K562 (cell line): ENCODE results near the gene FPGS. TPM values are rescaled to one million over a fixed set of nuclear protein-coding genes. Genes with fewer than 3 reads are reported as not detected.

Experiments used
- ATAC-seq: fragments of 200-7000 bp; cut with Tn5 transposase; 3 replicates; pipeline ENCODE4 v1.9.1; 2020; ENCODE audit warnings: moderate library complexity
- BruUV-seq: library from RNA; stranded (reverse); fragments of 400-500 nt; replicated peaks from 2 replicates; lab custom pipeline; 2021; lab: Mats Ljungman, UMichigan
- CTCF ChIA-PET: fragments of 300-600 bp; formaldehyde crosslinking; extraction: SDS; loops from one replicate; lab custom pipeline; 2021; ENCODE audit warnings: low intra/inter-chr PET ratio; lab: Yijun Ruan, JAX
- POLR2A ChIA-PET: fragments of 300-600, 350-650 bp; sonication (Branson Sonifier 250); formaldehyde crosslinking; extraction: SDS; loops from one replicate; lab custom pipeline; 2021; ENCODE audit warnings: antibody characterized with exemption, inconsistent platforms; lab: Yijun Ruan, JAX
- DNase-seq, 4 experiments: peaks; one replicate each; pipeline versions ENCODE4 v3.0.0 to v3.0.0-alpha.2; 2011 to 2018; ENCODE audit warnings: low spot score in 3 of 4, mixed read lengths in 3 of 4; ENCODE audit errors: extremely low read depth in 1 of 4
- FAIRE-seq: peaks from 2 replicates; lab custom pipeline; 2011; peaks lifted over from hg19 to GRCh38; lab: Jason Lieb, UNC
- H2AFZ ChIP-seq: 2 replicates; pipeline ENCODE4 v1.6.0; 2011; ENCODE audit warnings: low read depth, low read length, control low read depth, inconsistent platforms
- H3K27ac ChIP-seq: fragments of 200-600 bp; 3 replicates; pipeline ENCODE4 v1.8.0; 2011; ENCODE audit warnings: low read depth, mild to moderate bottlenecking, control low read depth, inconsistent platforms, low read length, moderate library complexity, mixed read lengths; ENCODE audit errors: extremely low read depth
- H3K27me3 ChIP-seq, 2 experiments: fragments of 300-600 bp in 1 of 2; 2 replicates in 1 of 2; 3 replicates in 1 of 2; pipeline versions ENCODE4 v1.6.0 to v1.8.0; 2011; ENCODE audit warnings: inconsistent platforms in 2 of 2, low read length in 2 of 2, mild to moderate bottlenecking in 1 of 2, mixed read lengths in 1 of 2, moderate library complexity in 1 of 2; ENCODE audit not compliant: control insufficient read depth in 2 of 2, insufficient read depth in 2 of 2
- H3K36me3 ChIP-seq: fragments of 300-600 bp; 3 replicates; pipeline ENCODE4 v1.8.0; 2011; ENCODE audit warnings: mild to moderate bottlenecking, low read length, inconsistent platforms; ENCODE audit not compliant: control insufficient read depth, insufficient read depth
- H3K4me1 ChIP-seq, 2 experiments: fragments of 200-600 bp in 1 of 2; replicated peaks in 1 of 2; 2 replicates in 1 of 2; 3 replicates in 1 of 2; pipeline versions ENCODE4 v1.5.1 to v1.8.0; 2011; ENCODE audit warnings: inconsistent platforms in 2 of 2, low read length in 2 of 2, mild to moderate bottlenecking in 1 of 2, mixed read lengths in 1 of 2, moderate library complexity in 1 of 2; ENCODE audit not compliant: control insufficient read depth in 2 of 2, insufficient read depth in 2 of 2
- H3K4me2 ChIP-seq: 2 replicates; pipeline ENCODE4 v1.6.1; 2011; ENCODE audit warnings: low read length, control low read depth, inconsistent platforms, mixed read lengths; ENCODE audit not compliant: insufficient read depth
- H3K4me3 ChIP-seq: fragments of 200-600 bp; sonication (generic), shearing (Covaris generic); 2 replicates; pipeline ENCODE4 v1.5.1; 2016; ENCODE audit warnings: control low read depth, inconsistent platforms
- H3K79me2 ChIP-seq: fragments of 200-600 bp; 3 replicates; pipeline ENCODE4 v1.8.0; 2011; ENCODE audit warnings: low read length, inconsistent platforms; ENCODE audit not compliant: control insufficient read depth, insufficient read depth
- H3K9ac ChIP-seq, 2 experiments: 2 replicates each; pipeline versions ENCODE4 v1.6.0 to v1.6.1; 2011; ENCODE audit warnings: low read depth in 2 of 2, low read length in 2 of 2, control low read depth in 1 of 2, inconsistent platforms in 1 of 2, mild to moderate bottlenecking in 1 of 2, mixed read lengths in 1 of 2; ENCODE audit not compliant: insufficient read depth in 1 of 2
- H3K9me1 ChIP-seq: one replicate; pipeline ENCODE4 v1.6.0; 2011; ENCODE audit warnings: inconsistent platforms, mild to moderate bottlenecking, low read length, moderate library complexity; ENCODE audit not compliant: control insufficient read depth, insufficient read depth
- H3K9me3 ChIP-seq: replicated peaks from 2 replicates; pipeline ENCODE4 v1.5.1; 2011; ENCODE audit warnings: low read depth, low read length, inconsistent platforms; ENCODE audit not compliant: control insufficient read depth, insufficient read depth
- H4K20me1 ChIP-seq: replicated peaks from 2 replicates; pipeline ENCODE4 v1.6.1; 2011; ENCODE audit warnings: low read length, inconsistent platforms, mixed read lengths; ENCODE audit not compliant: control insufficient read depth, insufficient read depth
- ARHGAP35 ChIP-seq: fragments of 450-650 bp; IDR thresholded peaks from 2 replicates; pipeline ENCODE4 v1.6.1; 2018; ENCODE audit not compliant: partially characterized antibody
- E2F4 ChIP-seq: sonication (generic); formaldehyde crosslinking; IDR thresholded peaks from 2 replicates; pipeline ENCODE4 v1.8.0; 2022; ENCODE audit warnings: mild to moderate bottlenecking, low read depth, missing genetic modification reagents
- ELF2 ChIP-seq: fragments of 250-450 bp; sonication (Bioruptor Pico); IDR thresholded peaks from 2 replicates; pipeline ENCODE4 v1.5.0; 2021; ENCODE audit warnings: mild to moderate bottlenecking
- ELK3 ChIP-seq: fragments of 450-650 bp; formaldehyde crosslinking; IDR thresholded peaks from 2 replicates; pipeline ENCODE4 v1.4.0; 2020; ENCODE audit warnings: mild to moderate bottlenecking
- FIP1L1 ChIP-seq: fragments of 200-400 bp; formaldehyde crosslinking; IDR thresholded peaks from 2 replicates; pipeline ENCODE4 v1.6.1; 2018; ENCODE audit warnings: mild to moderate bottlenecking, low read depth, low read length; ENCODE audit not compliant: poor library complexity, severe bottlenecking
- HDAC6 ChIP-seq: IDR thresholded peaks from 2 replicates; pipeline ENCODE4 v1.6.1; 2012; ENCODE audit warnings: low read depth, mild to moderate bottlenecking, control low read depth, inconsistent platforms, low read length, moderate library complexity
- MLLT1 ChIP-seq, 2 experiments: fragments of 450-650 bp; IDR thresholded peaks; 2 replicates each; pipeline ENCODE4 v1.6.1; 2016
- MXD1 ChIP-seq: fragments of 250-450 bp; sonication (Bioruptor Pico); IDR thresholded peaks from 2 replicates; pipeline ENCODE4 v1.8.0; 2021; ENCODE audit warnings: borderline replicate concordance, mild to moderate bottlenecking, moderate library complexity; ENCODE audit not compliant: poor library complexity, severe bottlenecking
- NFRKB ChIP-seq: fragments of 450-650 bp; IDR thresholded peaks from 2 replicates; pipeline ENCODE4 v1.6.1; 2016; ENCODE audit warnings: low read depth
- PRMT5 ChIP-seq: sonication (generic); formaldehyde crosslinking; IDR thresholded peaks from 2 replicates; pipeline ENCODE4 v1.5.0; 2020; ENCODE audit warnings: missing genetic modification reagents
- SIN3A ChIP-seq, 2 experiments: fragments of 150-350 bp in 1 of 2; IDR thresholded peaks; 2 replicates each; pipeline ENCODE4 v1.6.1; 2011 to 2016; ENCODE audit warnings: borderline replicate concordance in 2 of 2, low read depth in 2 of 2, low read length in 2 of 2, mild to moderate bottlenecking in 2 of 2, moderate library complexity in 2 of 2; ENCODE audit not compliant: control insufficient read depth in 1 of 2
- SMARCB1 ChIP-seq: IDR thresholded peaks from 2 replicates; pipeline ENCODE4 v1.6.1; 2011; ENCODE audit warnings: improper control_type of control experiment, low read depth; ENCODE audit not compliant: insufficient read length
- STAG1 ChIP-seq: sonication (generic); formaldehyde crosslinking; IDR thresholded peaks from 2 replicates; pipeline ENCODE4 v1.5.0; 2020; ENCODE audit warnings: missing genetic modification reagents, borderline replicate concordance
- STAT5B ChIP-seq: fragments of 250-450 bp; sonication (Bioruptor Pico); IDR thresholded peaks from 2 replicates; pipeline ENCODE4 v1.8.0; 2021; ENCODE audit warnings: mild to moderate bottlenecking, inconsistent platforms
- XRCC5 ChIP-seq: fragments of 200-400 bp; formaldehyde crosslinking; IDR thresholded peaks from 2 replicates; pipeline ENCODE4 v1.6.1; 2017; ENCODE audit warnings: low read depth, mild to moderate bottlenecking, low read length
- ZNF740 ChIP-seq, 3 experiments: fragments of 200-800 bp in 1 of 3; sonication (Bioruptor generic) in 1 of 3; sonication (generic) in 1 of 3; formaldehyde crosslinking in 1 of 3; IDR thresholded peaks; 2 replicates each; pipeline versions ENCODE4 v1.6.1 to v1.8.0; 2016 to 2022; ENCODE audit warnings: mild to moderate bottlenecking in 2 of 3, missing compliant biosample characterization in 2 of 3, missing genetic modification characterization in 2 of 3, missing genetic modification reagents in 1 of 3
- WGBS: fragments of 100-300 bp; shearing (Covaris generic); methylation state at CpG from one replicate; pipeline ENCODE4 v1.1.6; 2016; ENCODE audit warnings: low coverage, mixed read lengths; ENCODE audit not compliant: insufficient coverage; ENCODE audit errors: missing lambda C conversion rate; 5-methylcytosine and 5-hydroxymethylcytosine counted together
- in situ Hi-C: fragments of 300-500 bp; cut with MboI; formaldehyde crosslinking; loops from 4 replicates; pipeline ENCODE4 v1.15.0; 2018; ENCODE audit warnings: inconsistent platforms, mixed read lengths
- intact Hi-C: fragments of 100-400 bp; cut with micrococcal nuclease; formaldehyde crosslinking; loops from 2 replicates; pipeline ENCODE4 v1.14.2; 2022
- polyA plus RNA-seq, 8 experiments: library from polyadenylated mRNA; depleted of rRNA in 4 of 8; stranded (reverse) in 5 of 8; unstranded in 3 of 8; fragments of >200 nt; fragmentation: Nextera tagmentation in 2 of 8; fragmentation: Illumina TruSeq in 1 of 8; extraction: Ambion mirVana in 2 of 8; extraction: Trizol in 1 of 8; gene quantifications; 2 replicates each; pipeline versions ENCODE4 v1.2.1 to v1.2.3, GENCODE V29; 2011 to 2014; ENCODE audit warnings: inconsistent platforms in 1 of 8, missing spikeins in 1 of 8
- total RNA-seq, 7 experiments: library from RNA; depleted of rRNA in 6 of 7; stranded (reverse); fragments of >200 nt in 6 of 7; fragmentation: Illumina TruSeq in 2 of 7; extraction: Trizol in 2 of 7; gene quantifications; 2 replicates each; pipeline versions ENCODE4 v1.2.1 to v1.2.3, GENCODE V29; 2011 to 2021; ENCODE audit warnings: low replicate concordance in 1 of 7

FPGS gene
- total and polyA plus RNA-seq, 9 of the 15 experiments (the other 6 are each of a cell fraction or from before 2014, with no cell fraction given), result 0.84 to 86.4 (median 59.2) TPM

- peak overlapping the region; percentile 19 to 33; a peak in 2 of 4 replicates for H3K9ac ChIP-seq
- ChIA-PET POLR2A (interaction anchor here (0.7 to 2.1 kb wide), 12 partner anchors 9 to 144 kb away, joined by 3 to 8 read pairs (median 4); partner anchors contain the start of gene CDK9), CTCF (no interaction called here)
- peak overlapping the region; percentile 55 for H3K4me3 ChIP-seq
- H3K36me3 ChIP-seq, result no peaks in the 10 kb centered on the region
- intact Hi-C loops (no loop called here), in situ Hi-C loops (loop anchor here (25.0 kb wide), 1 partner anchor 591 kb away; the partner anchor contains the start of gene URM1)
- no peaks in the 10 kb centered on the region for H3K79me2 ChIP-seq
- H3K27me3 ChIP-seq, result no peaks in the 10 kb centered on the region
- DNase-seq (peak in 1 of 4 experiments; percentile 14), ATAC-seq (no peak), FAIRE-seq (no peak)
- H3K9me3 ChIP-seq, result no peaks in the 10 kb centered on the region
- 1% methylated on average over 9 of the region's 19 CpGs for WGBS
- H4K20me1 ChIP-seq, result no peaks in the 10 kb centered on the region
- no peaks in the 10 kb centered on the region for H3K9me1 ChIP-seq
- peak overlapping the region; percentile 88 for H2AFZ ChIP-seq
- no TSS peak for BruUV-seq
- peaks cover 24 to 34% of the 10 kb centered on the region in 2 experiments for H3K4me1 ChIP-seq
- H3K4me2 ChIP-seq, result peak overlapping the region; percentile 79
- no peak overlapping the region for H3K27ac ChIP-seq
- no peak for TF ChIP-seq ARHGAP35
- no peak for TF ChIP-seq FIP1L1
- no peak for TF ChIP-seq E2F4 (CRISPR knock-in tag)
- no peak for TF ChIP-seq SMARCB1
- TF ChIP-seq STAG1, result no peak
- no peak for TF ChIP-seq XRCC5
- no peak for TF ChIP-seq MLLT1 (IDR thresholded peaks at IDR 0.05)
- no peak for TF ChIP-seq HDAC6
- TF ChIP-seq ZNF740 (CRISPR knock-in tag; IDR thresholded peaks at IDR 0.05), result no peak
- TF ChIP-seq ZNF740 (tag; IDR thresholded peaks at IDR 0.05), result no peak
- TF ChIP-seq PRMT5 (CRISPR knock-in tag), result no peak
- no peak for TF ChIP-seq ELK3 (CRISPR knock-in tag)
- TF ChIP-seq SIN3A (IDR thresholded peaks at IDR 0.05; ENCODE audit: borderline replicate concordance in 2 of 2, control insufficient read depth in 1 of 2, low read depth in 2 of 2, low read length in 2 of 2), result no peak
- TF ChIP-seq STAT5B, result no peak
- TF ChIP-seq ELF2 (CRISPR knock-in tag), result no peak
- no peak for TF ChIP-seq MXD1
- no peak for TF ChIP-seq NFRKB
Observed at GRCh38 chr9:127771570-127772189, 31.0 kb upstream of the FPGS start.
